HepG2 (cell line): ENCODE results near the gene SCN7A. TPM values are rescaled to one million over a fixed set of nuclear protein-coding genes. Genes with fewer than 3 reads are reported as not detected.
A peak's percentile ranks its signal among the peaks of the same experiment; 100 is the strongest.

ENCODE experiments used
- GATAD2A ChIP-seq: IDR thresholded peaks from 2 replicates; pipeline ENCODE4 v1.6.1; 2016
- GFI1 ChIP-seq: sonication (generic); formaldehyde crosslinking; IDR thresholded peaks from 2 replicates; pipeline ENCODE4 v1.5.0; 2020; ENCODE audit warnings: missing genetic modification reagents, mild to moderate bottlenecking, borderline replicate concordance
- KAT8 ChIP-seq: IDR thresholded peaks from 2 replicates; pipeline ENCODE4 v1.6.1; 2016; ENCODE audit warnings: missing genetic modification reagents, missing compliant biosample characterization
- KLF6 ChIP-seq: IDR thresholded peaks from 2 replicates; pipeline ENCODE4 v1.8.0; 2016; ENCODE audit warnings: missing biosample characterization, missing genetic modification reagents
- MATR3 ChIP-seq: sonication (generic); formaldehyde crosslinking; IDR thresholded peaks from 2 replicates; pipeline ENCODE4 v1.4.0; 2020; ENCODE audit warnings: missing genetic modification reagents
- MYC ChIP-seq: sonication (generic); formaldehyde crosslinking; IDR thresholded peaks from 2 replicates; pipeline ENCODE4 v1.9.0; 2021; ENCODE audit warnings: missing genetic modification reagents, borderline replicate concordance
- PCBP2 ChIP-seq: fragments of 200-400 bp; formaldehyde crosslinking; optimal IDR thresholded peaks from 2 replicates; pipeline ENCODE3; 2018; ENCODE audit warnings: low read length, low read depth; ENCODE audit not compliant: poor library complexity, severe bottlenecking
- PTBP1 ChIP-seq: fragments of 200-400 bp; formaldehyde crosslinking; IDR thresholded peaks from 2 replicates; pipeline ENCODE4 v1.6.1; 2018; ENCODE audit warnings: low read length, low read depth; ENCODE audit not compliant: poor library complexity, severe bottlenecking
- RFX3 ChIP-seq: IDR thresholded peaks from 2 replicates; pipeline ENCODE4 v1.6.1; 2016; ENCODE audit warnings: missing biosample characterization, missing genetic modification reagents
- SOX5 ChIP-seq: IDR thresholded peaks from 2 replicates; pipeline ENCODE4 v1.6.1; 2016; ENCODE audit warnings: borderline replicate concordance
- ZBTB1 ChIP-seq: sonication (generic); formaldehyde crosslinking; IDR thresholded peaks from 2 replicates; pipeline ENCODE4 v1.4.0; 2020; ENCODE audit warnings: missing genetic modification reagents, borderline replicate concordance
- ZNF709 ChIP-seq: sonication (generic); formaldehyde crosslinking; IDR thresholded peaks from 2 replicates; pipeline ENCODE4 v1.5.0; 2020; ENCODE audit warnings: mild to moderate bottlenecking, missing genetic modification reagents
- polyA plus RNA-seq, 8 experiments: library from polyadenylated mRNA; depleted of rRNA in 3 of 8; stranded (reverse) in 7 of 8; unstranded in 1 of 8; fragments of >200 nt; fragmentation: Illumina TruSeq in 4 of 8; extraction: Trizol in 4 of 8; gene quantifications; 2 replicates each; pipeline versions ENCODE4 v1.2.1 to v1.2.3, GENCODE V29; 2011 to 2016; ENCODE audit warnings: low read depth in 4 of 8, missing spikeins in 1 of 8, mixed read lengths in 1 of 8; ENCODE audit not compliant: insufficient read depth in 1 of 8
- total RNA-seq, 5 experiments: library from RNA; depleted of rRNA; stranded (reverse); fragments of >200 nt; fragmentation: Illumina TruSeq; extraction: Trizol; gene quantifications; 2 replicates each; pipeline ENCODE4 v1.2.3, GENCODE V29; 2016; ENCODE audit warnings: low read depth in 1 of 5
- TF ChIP-seq, protein P1 (sequence below): IDR thresholded peaks from 2 replicates; pipeline ENCODE4 v1.6.1; 2018; ENCODE audit warnings: missing genetic modification reagents
- TF ChIP-seq, protein P2 (sequence below): fragments of 450-650 bp; IDR thresholded peaks from 2 replicates; pipeline ENCODE4 v1.6.1; 2016
- TF ChIP-seq, protein P3 (sequence below): sonication (generic); formaldehyde crosslinking; IDR thresholded peaks from 2 replicates; pipeline ENCODE4 v1.8.1; 2023; ENCODE audit warnings: mild to moderate bottlenecking, missing genetic modification reagents, borderline replicate concordance
- TF ChIP-seq, protein P4 (sequence below): sonication (generic); formaldehyde crosslinking; IDR thresholded peaks from 2 replicates; pipeline ENCODE4 v1.4.0; 2020; ENCODE audit warnings: mild to moderate bottlenecking, missing genetic modification reagents
- TF ChIP-seq, protein P5 (sequence below): sonication (generic); formaldehyde crosslinking; IDR thresholded peaks from 2 replicates; pipeline ENCODE4 v1.5.1; 2020; ENCODE audit warnings: missing genetic modification reagents, mild to moderate bottlenecking, borderline replicate concordance
- TF ChIP-seq, protein P6 (sequence below): sonication (generic); formaldehyde crosslinking; IDR thresholded peaks from 2 replicates; pipeline ENCODE4 v1.8.0; 2022; ENCODE audit warnings: mild to moderate bottlenecking, missing genetic modification reagents
- TF ChIP-seq, protein P7 (sequence below): IDR thresholded peaks from 2 replicates; pipeline ENCODE4 v1.6.1; 2016; ENCODE audit warnings: missing genetic modification reagents, missing compliant biosample characterization
- TF ChIP-seq, protein P8 (sequence below): IDR thresholded peaks from 2 replicates; pipeline ENCODE4 v1.6.1; 2016; ENCODE audit warnings: low read depth, borderline replicate concordance

The SCN7A gene
- total and polyA plus RNA-seq, 2 of the 13 experiments (the other 11 are each of a cell fraction or from before 2014, with no cell fraction given) = 0.01 TPM; not detected in 1

DNA sequence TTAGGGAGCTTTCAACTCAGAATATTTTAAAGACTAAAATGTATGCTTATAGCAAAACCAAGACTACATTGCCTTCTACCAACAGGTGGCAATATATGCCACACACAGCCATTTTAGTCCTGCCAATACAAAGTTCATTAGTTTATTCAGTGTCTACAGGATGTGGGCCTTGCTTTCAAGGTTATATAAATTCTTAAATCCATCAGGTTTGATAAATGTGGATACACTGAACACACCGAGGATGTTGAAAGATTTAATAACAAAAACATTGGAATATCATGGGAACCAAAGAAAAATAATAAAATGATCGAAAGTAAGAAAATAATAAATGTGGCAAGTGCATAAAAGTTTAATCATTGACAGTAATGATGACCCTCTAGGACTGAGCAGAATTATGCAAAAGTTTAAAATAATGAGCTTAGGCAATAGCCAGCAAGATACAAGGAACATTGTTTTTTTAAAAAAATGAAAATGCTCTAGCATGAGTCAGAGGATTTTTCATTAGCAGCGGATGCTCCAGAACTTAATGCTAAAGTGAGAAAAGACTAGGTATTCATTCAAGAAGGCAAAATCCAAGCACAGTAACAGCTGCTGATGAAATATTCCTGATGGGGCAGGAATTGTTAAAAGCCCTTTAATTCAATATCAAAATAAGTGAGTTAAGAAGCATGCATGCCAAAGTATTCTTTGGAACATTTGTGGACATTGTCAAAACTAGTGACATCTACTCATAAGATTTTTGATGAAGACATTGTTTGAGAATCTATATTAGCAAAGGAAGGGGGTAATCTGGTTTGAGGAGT lies 132.5 kb downstream of the SCN7A start (continued):
- TF ChIP-seq, protein P1, sequence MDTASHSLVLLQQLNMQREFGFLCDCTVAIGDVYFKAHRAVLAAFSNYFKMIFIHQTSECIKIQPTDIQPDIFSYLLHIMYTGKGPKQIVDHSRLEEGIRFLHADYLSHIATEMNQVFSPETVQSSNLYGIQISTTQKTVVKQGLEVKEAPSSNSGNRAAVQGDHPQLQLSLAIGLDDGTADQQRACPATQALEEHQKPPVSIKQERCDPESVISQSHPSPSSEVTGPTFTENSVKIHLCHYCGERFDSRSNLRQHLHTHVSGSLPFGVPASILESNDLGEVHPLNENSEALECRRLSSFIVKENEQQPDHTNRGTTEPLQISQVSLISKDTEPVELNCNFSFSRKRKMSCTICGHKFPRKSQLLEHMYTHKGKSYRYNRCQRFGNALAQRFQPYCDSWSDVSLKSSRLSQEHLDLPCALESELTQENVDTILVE (CRISPR knock-in tag) = peak; percentile 87; the same call in 1 of the 2 replicates
- TF ChIP-seq, protein P2, sequence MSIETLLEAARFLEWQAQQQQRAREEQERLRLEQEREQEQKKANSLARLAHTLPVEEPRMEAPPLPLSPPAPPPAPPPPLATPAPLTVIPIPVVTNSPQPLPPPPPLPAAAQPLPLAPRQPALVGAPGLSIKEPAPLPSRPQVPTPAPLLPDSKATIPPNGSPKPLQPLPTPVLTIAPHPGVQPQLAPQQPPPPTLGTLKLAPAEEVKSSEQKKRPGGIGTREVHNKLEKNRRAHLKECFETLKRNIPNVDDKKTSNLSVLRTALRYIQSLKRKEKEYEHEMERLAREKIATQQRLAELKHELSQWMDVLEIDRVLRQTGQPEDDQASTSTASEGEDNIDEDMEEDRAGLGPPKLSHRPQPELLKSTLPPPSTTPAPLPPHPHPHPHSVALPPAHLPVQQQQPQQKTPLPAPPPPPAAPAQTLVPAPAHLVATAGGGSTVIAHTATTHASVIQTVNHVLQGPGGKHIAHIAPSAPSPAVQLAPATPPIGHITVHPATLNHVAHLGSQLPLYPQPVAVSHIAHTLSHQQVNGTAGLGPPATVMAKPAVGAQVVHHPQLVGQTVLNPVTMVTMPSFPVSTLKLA = no peak
- TF ChIP-seq ZBTB1 (CRISPR knock-in tag) (no peak), KLF6 (0 out of 2 replicates have a peak, but pooled peaks have one; percentile 59), GATAD2A (peak; percentile 77), ZNF709 (CRISPR knock-in tag) (no peak), GFI1 (CRISPR knock-in tag) (no peak), MYC (CRISPR knock-in tag) (no peak), PCBP2 (no peak), PTBP1 (no peak), RFX3 (0 out of 2 replicates have a peak, but pooled peaks have one; percentile 7), MATR3 (CRISPR knock-in tag) (no peak), SOX5 (peak; percentile 55; the same call in 1 of the 2 replicates), KAT8 (CRISPR knock-in tag) (peak; percentile 65)
- TF ChIP-seq, protein P3, sequence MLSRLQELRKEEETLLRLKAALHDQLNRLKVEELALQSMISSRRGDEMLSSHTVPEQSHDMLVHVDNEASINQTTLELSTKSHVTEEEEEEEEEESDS (CRISPR knock-in tag) = no peak
- TF ChIP-seq, protein P4, sequence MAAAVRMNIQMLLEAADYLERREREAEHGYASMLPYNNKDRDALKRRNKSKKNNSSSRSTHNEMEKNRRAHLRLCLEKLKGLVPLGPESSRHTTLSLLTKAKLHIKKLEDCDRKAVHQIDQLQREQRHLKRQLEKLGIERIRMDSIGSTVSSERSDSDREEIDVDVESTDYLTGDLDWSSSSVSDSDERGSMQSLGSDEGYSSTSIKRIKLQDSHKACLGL = no peak
- TF ChIP-seq, protein P5, sequence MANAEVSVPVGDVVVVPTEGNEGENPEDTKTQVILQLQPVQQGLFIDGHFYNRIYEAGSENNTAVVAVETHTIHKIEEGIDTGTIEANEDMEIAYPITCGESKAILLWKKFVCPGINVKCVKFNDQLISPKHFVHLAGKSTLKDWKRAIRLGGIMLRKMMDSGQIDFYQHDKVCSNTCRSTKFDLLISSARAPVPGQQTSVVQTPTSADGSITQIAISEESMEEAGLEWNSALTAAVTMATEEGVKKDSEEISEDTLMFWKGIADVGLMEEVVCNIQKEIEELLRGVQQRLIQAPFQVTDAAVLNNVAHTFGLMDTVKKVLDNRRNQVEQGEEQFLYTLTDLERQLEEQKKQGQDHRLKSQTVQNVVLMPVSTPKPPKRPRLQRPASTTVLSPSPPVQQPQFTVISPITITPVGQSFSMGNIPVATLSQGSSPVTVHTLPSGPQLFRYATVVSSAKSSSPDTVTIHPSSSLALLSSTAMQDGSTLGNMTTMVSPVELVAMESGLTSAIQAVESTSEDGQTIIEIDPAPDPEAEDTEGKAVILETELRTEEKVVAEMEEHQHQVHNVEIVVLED (CRISPR knock-in tag) = no peak; the same call in 1 of the 2 replicates
- TF ChIP-seq, protein P6, sequence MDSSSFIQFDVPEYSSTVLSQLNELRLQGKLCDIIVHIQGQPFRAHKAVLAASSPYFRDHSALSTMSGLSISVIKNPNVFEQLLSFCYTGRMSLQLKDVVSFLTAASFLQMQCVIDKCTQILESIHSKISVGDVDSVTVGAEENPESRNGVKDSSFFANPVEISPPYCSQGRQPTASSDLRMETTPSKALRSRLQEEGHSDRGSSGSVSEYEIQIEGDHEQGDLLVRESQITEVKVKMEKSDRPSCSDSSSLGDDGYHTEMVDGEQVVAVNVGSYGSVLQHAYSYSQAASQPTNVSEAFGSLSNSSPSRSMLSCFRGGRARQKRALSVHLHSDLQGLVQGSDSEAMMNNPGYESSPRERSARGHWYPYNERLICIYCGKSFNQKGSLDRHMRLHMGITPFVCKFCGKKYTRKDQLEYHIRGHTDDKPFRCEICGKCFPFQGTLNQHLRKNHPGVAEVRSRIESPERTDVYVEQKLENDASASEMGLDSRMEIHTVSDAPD = no peak
- TF ChIP-seq, protein P7, sequence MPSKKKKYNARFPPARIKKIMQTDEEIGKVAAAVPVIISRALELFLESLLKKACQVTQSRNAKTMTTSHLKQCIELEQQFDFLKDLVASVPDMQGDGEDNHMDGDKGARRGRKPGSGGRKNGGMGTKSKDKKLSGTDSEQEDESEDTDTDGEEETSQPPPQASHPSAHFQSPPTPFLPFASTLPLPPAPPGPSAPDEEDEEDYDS (CRISPR knock-in tag) = 0 out of 2 replicates have a peak, but pooled peaks have one; percentile 43
- TF ChIP-seq, protein P8, sequence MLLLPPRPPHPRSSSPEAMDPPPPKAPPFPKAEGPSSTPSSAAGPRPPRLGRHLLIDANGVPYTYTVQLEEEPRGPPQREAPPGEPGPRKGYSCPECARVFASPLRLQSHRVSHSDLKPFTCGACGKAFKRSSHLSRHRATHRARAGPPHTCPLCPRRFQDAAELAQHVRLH (CRISPR knock-in tag) = no peak
